ENCODE measurements around the gene EVI2B. TPM values are rescaled to one million over a fixed set of nuclear protein-coding genes. Genes with fewer than 3 reads are reported as not detected.

EVI2B gene
- total RNA-seq, 1 experiment from 2014 or later = not detected

- no peak overlapping the region for H4K5ac ChIP-seq (ENCODE audit: insufficient read length, low read depth, low read length)
- H3K9ac ChIP-seq (ENCODE audit: extremely low read depth, insufficient read length, low read length) = no peak overlapping the region
- Mint-ChIP-seq H3K27me3 (ENCODE audit: low read depth) (no peaks in the 10 kb centered on the region), H3K36me3 (ENCODE audit: insufficient read depth in 1 of 3, low read depth in 3 of 3) (peaks cover 2 to 43% (median 18%) of the 10 kb centered on the region in 3 experiments; a peak in 6 of 7 replicates), H3K4me3 (no peak overlapping the region), H3K27ac (no peak overlapping the region), H3K9me3 (no peaks in the 10 kb centered on the region; a peak in 1 of 5 replicates), H3K4me1 (no peaks in the 10 kb centered on the region)
- no peak overlapping the region for H2BK12ac ChIP-seq (ENCODE audit: insufficient read length, low read depth, low read length)
- H4K20me1 ChIP-seq (ENCODE audit: control insufficient read depth, insufficient read depth, insufficient read length) = no peaks in the 10 kb centered on the region
- no peak overlapping the region for H3K4me2 ChIP-seq (ENCODE audit: insufficient read depth, insufficient read length, low read length)
- no peak overlapping the region for H3K27ac ChIP-seq (ENCODE audit: insufficient read length, low read depth, low read length)
- no peak overlapping the region for H2BK120ac ChIP-seq (ENCODE audit: low read depth, low read length, poor library complexity, severe bottlenecking)
- no peak overlapping the region for H2AFZ ChIP-seq (ENCODE audit: low read length)
- H3K18ac ChIP-seq (ENCODE audit: insufficient read length, low read depth, low read length) = no peak overlapping the region
- no peak overlapping the region for H3K4ac ChIP-seq (ENCODE audit: low read depth, low read length)
- H3K4me1 ChIP-seq (ENCODE audit: insufficient read depth, low read length) = no peaks in the 10 kb centered on the region
- TF ChIP-seq CTCF (conservative IDR thresholded peaks at IDR 0.05) = no peak
- WGBS (ENCODE audit: extremely low coverage, insufficient read length, low lambda C conversion rate) = no CpG with 5 or more reads among the region's 3 CpGs
- no peak overlapping the region for H3K56ac ChIP-seq (ENCODE audit: insufficient read length, low read depth, low read length)
- no peak for DNase-seq
- H4K8ac ChIP-seq (replicated peaks; ENCODE audit: insufficient read length, low read depth, low read length) = no peak overlapping the region
- H2BK20ac ChIP-seq (ENCODE audit: low read depth, low read length, poor library complexity, severe bottlenecking) = no peak overlapping the region
- no peaks in the 10 kb centered on the region for H3K79me1 ChIP-seq (ENCODE audit: insufficient read depth, low read depth, low read length, poor library complexity, severe bottlenecking)
- H2BK5ac ChIP-seq (ENCODE audit: insufficient read length, low read length) = no peak overlapping the region
- H2AK5ac ChIP-seq (ENCODE audit: insufficient read length, low read length) = no peak overlapping the region
- H3K23me2 ChIP-seq (ENCODE audit: insufficient read length, low read depth, low read length, poor library complexity, severe bottlenecking) = no peaks in the 10 kb centered on the region
- H3K79me2 ChIP-seq (ENCODE audit: insufficient read depth, low read length) = no peaks in the 10 kb centered on the region
- no peaks in the 10 kb centered on the region for H3K9me3 ChIP-seq (ENCODE audit: control insufficient read depth, low read depth, low read length)
- no peak overlapping the region for H2BK15ac ChIP-seq (ENCODE audit: low read depth, low read length)
- no peak overlapping the region for H4K91ac ChIP-seq (ENCODE audit: insufficient read length, low read depth, low read length)
- no peaks in the 10 kb centered on the region for H3K27me3 ChIP-seq (ENCODE audit: insufficient read depth, low read length)
- no peak overlapping the region for H3K14ac ChIP-seq (ENCODE audit: insufficient read depth, low read length)
- H3T11ph ChIP-seq (ENCODE audit: low read length) = no peak overlapping the region
- no peak overlapping the region for H3K23ac ChIP-seq (ENCODE audit: insufficient read length, low read depth, low read length)
Measured at GRCh38 chr17:31357839-31358394, 44.1 kb upstream of the EVI2B start.
